ENCODE data around the gene CAVIN3.

GRCh38 chr11:6326985-6327384 lies 6.7 kb upstream of the CAVIN3 start:
- TF ChIP-seq GATA2 (IDR thresholded peaks at IDR 0.05; ENCODE audit: low read depth, low read length) (no peak), GATA3 (IDR thresholded peaks at IDR 0.05; ENCODE audit: low read depth, low read length) (no peak)
